HepG2 (cell line): ENCODE results near the gene PARVA. TPM values are rescaled to one million over a fixed set of nuclear protein-coding genes. Genes with fewer than 3 reads are reported as not detected.

Experiments
- ATAC-seq: fragments of 200-7000 bp; cut with Tn5 transposase; 3 replicates; pipeline ENCODE4 v1.9.1; 2020; ENCODE audit warnings: mild to moderate bottlenecking, moderate library complexity
- BruUV-seq: library from RNA; stranded (reverse); fragments of 400-500 nt; replicated peaks from 2 replicates; lab custom pipeline; 2021; lab: Mats Ljungman, UMichigan
- CTCF ChIA-PET: fragments of 300-600 bp; formaldehyde crosslinking; extraction: SDS; loops from one replicate; lab custom pipeline; 2021; ENCODE audit warnings: low total read pairs, inconsistent platforms, low intra/inter-chr PET ratio; lab: Yijun Ruan, JAX
- POLR2A ChIA-PET: fragments of 350-600 bp; sonication (Branson Sonifier 250); formaldehyde crosslinking; loops from one replicate; lab custom pipeline; 2020; ENCODE audit warnings: antibody characterized with exemption, inconsistent platforms; lab: Yijun Ruan, JAX
- DNase-seq: peaks from one replicate; pipeline ENCODE4 v3.0.0-alpha.2; 2015; ENCODE audit warnings: low spot score
- FAIRE-seq: peaks from 3 replicates; lab custom pipeline; 2011; peaks lifted over from hg19 to GRCh38; lab: Jason Lieb, UNC
- H2AFZ ChIP-seq: one replicate; pipeline ENCODE4 v1.6.1; 2011; ENCODE audit warnings: low read length, inconsistent platforms
- H3K27ac ChIP-seq: fragments of 300-600 bp; 3 replicates; pipeline ENCODE4 v1.8.0; 2011; ENCODE audit warnings: mixed run types, mild to moderate bottlenecking, mixed read lengths, low read length, inconsistent platforms; ENCODE audit not compliant: insufficient read depth; ENCODE audit errors: extremely low read length
- H3K27me3 ChIP-seq, 2 experiments: fragments of 200-600 bp in 1 of 2; 2 replicates in 1 of 2; 3 replicates in 1 of 2; pipeline versions ENCODE4 v1.6.0 to v1.8.0; 2011; ENCODE audit warnings: low read length in 2 of 2, mild to moderate bottlenecking in 2 of 2, moderate library complexity in 2 of 2, inconsistent platforms in 1 of 2; ENCODE audit not compliant: insufficient read depth in 2 of 2, control insufficient read depth in 1 of 2
- H3K36me3 ChIP-seq, 2 experiments: fragments of 200-600 bp in 1 of 2; replicated peaks in 1 of 2; 2 replicates in 1 of 2; 3 replicates in 1 of 2; pipeline versions ENCODE4 v1.5.1 to v1.8.0; 2011; ENCODE audit warnings: low read length in 2 of 2, inconsistent platforms in 1 of 2; ENCODE audit not compliant: insufficient read depth in 2 of 2, control insufficient read depth in 1 of 2
- H3K4me1 ChIP-seq: 2 replicates; pipeline ENCODE4 v1.5.1; 2012; ENCODE audit warnings: low read length, inconsistent platforms; ENCODE audit not compliant: insufficient read depth
- H3K4me2 ChIP-seq: 2 replicates; pipeline ENCODE4 v1.6.0; 2011; ENCODE audit warnings: low read depth, low read length, inconsistent platforms
- H3K4me3 ChIP-seq, 3 experiments: fragments of 200-600 bp in 1 of 3; sonication (generic), shearing (Covaris generic) in 1 of 3; replicated peaks in 1 of 3; 2 replicates each; pipeline ENCODE4 v1.5.1; 2011 to 2016; ENCODE audit warnings: low read length in 3 of 3, inconsistent platforms in 2 of 3, low read depth in 2 of 3, mild to moderate bottlenecking in 2 of 3, control low read depth in 1 of 3, mixed read lengths in 1 of 3; ENCODE audit not compliant: insufficient read depth in 1 of 3
- H3K79me2 ChIP-seq: one replicate; pipeline ENCODE4 v1.6.1; 2011; ENCODE audit warnings: low read length, inconsistent platforms; ENCODE audit not compliant: insufficient read depth
- H3K9ac ChIP-seq: 2 replicates; pipeline ENCODE4 v1.6.0; 2011; ENCODE audit warnings: mild to moderate bottlenecking, low read depth, low read length, inconsistent platforms; ENCODE audit not compliant: insufficient read depth
- H3K9me3 ChIP-seq: 2 replicates; pipeline ENCODE4 v1.5.1; 2012; ENCODE audit warnings: mild to moderate bottlenecking, low read length
- H4K20me1 ChIP-seq: 2 replicates; pipeline ENCODE4 v1.6.0; 2011; ENCODE audit warnings: inconsistent platforms, mild to moderate bottlenecking, low read length, moderate library complexity; ENCODE audit not compliant: insufficient read depth
- ARID4A ChIP-seq: sonication (generic); formaldehyde crosslinking; IDR thresholded peaks from 2 replicates; pipeline ENCODE4 v1.5.0; 2020; ENCODE audit warnings: mild to moderate bottlenecking, missing genetic modification reagents, borderline replicate concordance
- CBX5 ChIP-seq: sonication (generic); formaldehyde crosslinking; IDR thresholded peaks from 2 replicates; pipeline ENCODE4 v1.4.0; 2020; ENCODE audit warnings: missing genetic modification reagents, borderline replicate concordance
- DR1 ChIP-seq: sonication (generic); formaldehyde crosslinking; IDR thresholded peaks from 2 replicates; pipeline ENCODE4 v1.8.0; 2021; ENCODE audit warnings: mild to moderate bottlenecking, missing genetic modification reagents, inconsistent platforms
- EHMT2 ChIP-seq: fragments of 200-600 bp; sonication (generic); IDR thresholded peaks from 2 replicates; pipeline ENCODE4 v1.7.0; 2017; ENCODE audit warnings: antibody characterized with exemption, low read depth, low read length, borderline replicate concordance
- GTF2F1 ChIP-seq: fragments of 150-350 bp; IDR thresholded peaks from 2 replicates; pipeline ENCODE4 v1.6.1; 2014; ENCODE audit warnings: low read length
- KAT8 ChIP-seq: IDR thresholded peaks from 2 replicates; pipeline ENCODE4 v1.6.1; 2016; ENCODE audit warnings: missing genetic modification reagents, missing compliant biosample characterization
- POLR2A ChIP-seq, 2 experiments: IDR thresholded peaks; 2 replicates each; pipeline ENCODE4 v1.6.1; 2011; ENCODE audit warnings: low read depth in 2 of 2, low read length in 2 of 2, mild to moderate bottlenecking in 1 of 2, moderate library complexity in 1 of 2; ENCODE audit not compliant: insufficient read depth in 1 of 2
- PRDM15 ChIP-seq: sonication (generic); formaldehyde crosslinking; IDR thresholded peaks from 2 replicates; pipeline ENCODE4 v1.4.0; 2020; ENCODE audit warnings: missing genetic modification reagents
- REL ChIP-seq: sonication (generic); formaldehyde crosslinking; conservative IDR thresholded peaks from 2 replicates; pipeline ENCODE4 v1.8.0; 2022; ENCODE audit warnings: mild to moderate bottlenecking, missing genetic modification reagents, moderate library complexity
- SAFB2 ChIP-seq: sonication (generic); formaldehyde crosslinking; IDR thresholded peaks from 2 replicates; pipeline ENCODE4 v1.5.1; 2020; ENCODE audit warnings: missing genetic modification reagents, low read depth, mild to moderate bottlenecking, borderline replicate concordance
- SALL1 ChIP-seq: sonication (generic); formaldehyde crosslinking; IDR thresholded peaks from 2 replicates; pipeline ENCODE4 v1.8.0; 2022; ENCODE audit warnings: mild to moderate bottlenecking, missing genetic modification reagents
- ZBTB42 ChIP-seq: sonication (generic); formaldehyde crosslinking; IDR thresholded peaks from 2 replicates; pipeline ENCODE4 v1.5.0; 2020; ENCODE audit warnings: mild to moderate bottlenecking, missing genetic modification reagents
- ZFY ChIP-seq: sonication (generic); formaldehyde crosslinking; IDR thresholded peaks from 2 replicates; pipeline ENCODE4 v1.4.0; 2020; ENCODE audit warnings: missing genetic modification reagents
- ZNF776 ChIP-seq: sonication (generic); formaldehyde crosslinking; IDR thresholded peaks from 2 replicates; pipeline ENCODE4 v1.4.0; 2020; ENCODE audit warnings: mild to moderate bottlenecking, missing genetic modification reagents
- in situ Hi-C: cut with HindIII; loops from 2 replicates; pipeline ENCODE4 v1.10.0; 2017; ENCODE audit warnings: low pct_unique_long_range_greater_than_20kb; ENCODE audit not compliant: extremely low pct_ligation_motif_present
- intact Hi-C: fragments of 100-400 bp; cut with micrococcal nuclease; formaldehyde crosslinking; loops from one replicate; pipeline ENCODE4 v1.10.0; 2022; ENCODE audit not compliant: unreplicated experiment
- polyA plus RNA-seq, 8 experiments: library from polyadenylated mRNA; depleted of rRNA in 3 of 8; stranded (reverse) in 7 of 8; unstranded in 1 of 8; fragments of >200 nt; fragmentation: Illumina TruSeq in 4 of 8; extraction: Trizol in 4 of 8; gene quantifications; 2 replicates each; pipeline versions ENCODE4 v1.2.1 to v1.2.3, GENCODE V29; 2011 to 2016; ENCODE audit warnings: low read depth in 4 of 8, missing spikeins in 1 of 8, mixed read lengths in 1 of 8; ENCODE audit not compliant: insufficient read depth in 1 of 8
- total RNA-seq, 5 experiments: library from RNA; depleted of rRNA; stranded (reverse); fragments of >200 nt; fragmentation: Illumina TruSeq; extraction: Trizol; gene quantifications; 2 replicates each; pipeline ENCODE4 v1.2.3, GENCODE V29; 2016; ENCODE audit warnings: low read depth in 1 of 5

The PARVA gene
- total and polyA plus RNA-seq, 2 of the 13 experiments (the other 11 are each of a cell fraction or from before 2014, with no cell fraction given), result 5.9 to 9.1 TPM

GRCh38 chr11:12454782-12455181, 77.4 kb downstream of the PARVA start:
- H3K79me2 ChIP-seq, result no peaks in the 10 kb centered on the region
- no peaks in the 10 kb centered on the region for H3K9me3 ChIP-seq
- TF ChIP-seq CBX5 (CRISPR knock-in tag) (no peak), ZNF776 (CRISPR knock-in tag) (no peak), ZFY (CRISPR knock-in tag) (no peak), ARID4A (CRISPR knock-in tag) (no peak), GTF2F1 (no peak), SALL1 (CRISPR knock-in tag) (no peak), ZBTB42 (no peak), REL (no peak), EHMT2 (no peak), SAFB2 (CRISPR knock-in tag) (no peak), PRDM15 (CRISPR knock-in tag) (no peak), KAT8 (CRISPR knock-in tag) (no peak), DR1 (no peak), POLR2A (IDR thresholded peaks at IDR 0.05; ENCODE audit: insufficient read depth in 1 of 2, low read depth in 2 of 2, low read length in 2 of 2) (no peak)
- no peak for FAIRE-seq
- H3K27me3 ChIP-seq, result no peaks in the 10 kb centered on the region
- no TSS peak for BruUV-seq
- no peak overlapping the region for H3K4me3 ChIP-seq
- ATAC-seq, result no peak
- no peak overlapping the region for H3K9ac ChIP-seq
- in situ Hi-C loops, result no loop called here
- ChIA-PET POLR2A (no interaction called here), CTCF (no interaction called here)
- intact Hi-C loops, result no loop called here
- H3K4me1 ChIP-seq, result 0 out of 2 replicates have a peak, but pooled peaks cover 2% of the 10 kb centered on the region
- no peaks in the 10 kb centered on the region for H4K20me1 ChIP-seq
- no peaks in the 10 kb centered on the region for H3K36me3 ChIP-seq
- no peak for DNase-seq
- H2AFZ ChIP-seq, result no peak overlapping the region
- H3K27ac ChIP-seq, result no peak overlapping the region
- no peak overlapping the region for H3K4me2 ChIP-seq
